Adipocyte (in vitro differentiated cells): ENCODE data around the gene ZNF93.
A peak's percentile ranks its signal among the peaks of the same experiment; 100 is the strongest.
"Not testable (repeated sequence)": the region's sequence is repeated elsewhere in the genome, so short reads cannot be mapped to it uniquely, and the experiment has no call there.

ENCODE experiments used
- DNase-seq: peaks from one replicate; pipeline ENCODE4 v3.0.0-alpha.2; 2015; ENCODE audit warnings: low read depth
- H3K27me3 ChIP-seq: replicated peaks from 2 replicates; pipeline ENCODE4 v1.7.0; 2013; ENCODE audit warnings: mild to moderate bottlenecking, low read length, moderate library complexity; ENCODE audit not compliant: control insufficient read depth, insufficient read depth
- H3K36me3 ChIP-seq: 2 replicates; pipeline ENCODE4 v1.7.0; 2013; ENCODE audit warnings: low read length, mild to moderate bottlenecking, moderate library complexity; ENCODE audit not compliant: control insufficient read depth, insufficient read depth, severe bottlenecking
- H3K4me1 ChIP-seq: 2 replicates; pipeline ENCODE4 v1.7.0; 2013; ENCODE audit warnings: mild to moderate bottlenecking, low read length, moderate library complexity; ENCODE audit not compliant: control insufficient read depth, insufficient read depth
- H3K4me3 ChIP-seq: 2 replicates; pipeline ENCODE4 v1.7.0; 2013; ENCODE audit warnings: mild to moderate bottlenecking, low read length, moderate library complexity
- H3K9ac ChIP-seq: 2 replicates; pipeline ENCODE4 v1.7.0; 2013; ENCODE audit warnings: mild to moderate bottlenecking, low read length, moderate library complexity
- H3K9me3 ChIP-seq: 2 replicates; pipeline ENCODE4 v1.7.0; 2013; ENCODE audit warnings: mild to moderate bottlenecking, low read length, moderate library complexity; ENCODE audit not compliant: control insufficient read depth

Gene ZNF93

DNA sequence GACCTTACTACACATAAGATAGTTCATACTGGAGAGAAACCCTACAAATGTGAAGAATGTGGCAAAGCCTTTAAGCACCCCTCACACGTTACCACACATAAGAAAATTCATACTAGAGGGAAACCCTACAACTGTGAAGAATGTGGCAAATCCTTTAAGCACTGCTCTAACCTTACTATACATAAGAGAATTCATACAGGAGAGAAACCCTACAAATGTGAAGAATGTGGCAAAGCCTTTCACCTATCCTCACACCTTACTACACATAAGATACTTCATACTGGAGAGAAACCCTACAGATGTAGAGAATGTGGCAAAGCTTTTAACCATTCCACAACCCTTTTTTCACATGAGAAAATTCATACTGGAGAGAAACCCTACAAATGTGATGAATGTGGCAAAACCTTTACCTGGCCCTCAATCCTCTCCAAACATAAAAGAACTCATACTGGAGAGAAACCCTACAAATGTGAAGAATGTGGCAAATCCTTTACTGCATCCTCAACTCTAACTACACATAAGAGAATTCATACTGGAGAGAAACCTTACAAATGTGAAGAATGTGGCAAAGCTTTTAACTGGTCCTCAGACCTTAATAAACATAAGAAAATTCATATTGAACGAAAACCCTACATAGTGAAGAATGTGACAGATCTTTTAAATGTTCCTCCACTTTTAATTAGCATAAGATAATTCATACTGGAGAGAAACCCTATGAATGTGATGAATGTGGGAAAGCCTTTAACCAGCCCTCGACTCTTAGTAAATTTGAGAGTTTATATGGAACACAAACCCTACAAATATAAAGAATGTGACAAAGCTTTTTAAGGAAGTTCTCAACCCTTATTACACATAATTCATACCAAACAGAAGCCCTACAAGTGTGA lies 8.4 kb upstream of the ZNF93 start:
- H3K9ac ChIP-seq, DNase-seq, H3K27me3 ChIP-seq, H3K4me1 ChIP-seq: not testable (repeated sequence)
- H3K36me3 ChIP-seq, result peaks cover 46% of the 10 kb centered on the region
- peaks cover 99% of the 10 kb centered on the region for H3K9me3 ChIP-seq
- H3K4me3 ChIP-seq, result peak overlapping the region; percentile 66

- peaks cover 43% of the 10 kb centered on the region for H3K9me3 ChIP-seq
- peak; percentile 54 for DNase-seq
Measured at GRCh38 chr19:19900139-19900728, 512 bp upstream of the ZNF93 start.

DNA sequence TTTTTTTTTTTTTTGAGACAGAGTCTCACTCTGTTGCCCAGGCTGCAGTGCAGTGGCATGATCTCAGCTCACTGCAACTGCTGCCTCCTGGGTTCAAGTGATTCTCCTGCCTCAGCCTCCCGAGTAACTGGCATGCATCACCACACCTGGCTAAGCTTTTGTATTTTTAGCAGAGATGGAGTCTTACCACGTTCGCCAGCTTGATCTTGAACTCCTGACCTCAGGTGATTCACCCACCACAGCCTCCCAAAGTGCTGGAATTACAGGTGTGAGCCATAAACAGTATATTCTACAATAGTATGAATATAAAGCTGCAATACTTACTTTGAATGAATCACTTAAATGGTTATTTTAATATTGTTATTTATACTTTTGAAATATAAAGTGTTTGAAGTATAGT lies 6.8 kb downstream of the ZNF93 start:
- not testable (repeated sequence) for H3K27me3 ChIP-seq, H3K36me3 ChIP-seq, H3K4me1 ChIP-seq, H3K4me3 ChIP-seq, DNase-seq, H3K9ac ChIP-seq
- H3K9me3 ChIP-seq, result peaks cover 27% of the 10 kb centered on the region

More at GRCh38 chr19:19900139-19900728, 512 bp upstream of the ZNF93 start:
- Histone ChIP-seq H3K36me3 (no peaks in the 10 kb centered on the region), H3K4me3 (peak overlapping the region; percentile 87), H3K27me3 (no peaks in the 10 kb centered on the region), H3K4me1 (peaks cover 5% of the 10 kb centered on the region), H3K9ac (peak overlapping the region; percentile 83)

- Histone ChIP-seq H3K9me3 (peaks cover 32% of the 10 kb centered on the region), H3K9ac (no peak overlapping the region), H3K36me3 (no peaks in the 10 kb centered on the region), H3K27me3 (no peaks in the 10 kb centered on the region), H3K4me1 (no peaks in the 10 kb centered on the region), H3K4me3 (no peak overlapping the region)
- no peak for DNase-seq
Measured at GRCh38 chr19:19909654-19910053, 8.9 kb downstream of the ZNF93 start.

DNA sequence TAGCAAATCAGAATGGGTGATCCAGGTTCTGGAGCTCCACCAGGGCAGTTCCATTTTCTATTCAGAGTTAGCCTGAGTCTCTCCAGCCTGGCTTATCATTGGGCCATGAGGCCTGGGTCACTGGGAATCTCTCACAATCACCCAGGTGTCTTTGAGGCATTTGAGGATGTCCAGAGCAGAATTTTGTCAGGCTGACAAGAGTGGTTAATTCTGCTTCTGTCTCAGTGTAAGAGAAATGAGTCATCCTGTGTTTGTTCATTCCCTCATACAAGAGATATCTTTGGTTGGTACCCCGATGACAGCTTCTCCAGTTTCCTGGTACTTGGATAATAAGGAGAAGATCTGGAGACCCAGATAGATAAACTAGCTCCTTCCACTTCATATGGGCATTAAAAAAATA lies 10.4 kb downstream of the ZNF93 start:
- H3K36me3 ChIP-seq, result no peaks in the 10 kb centered on the region
- DNase-seq, result peak; percentile 9
- peaks cover 34% of the 10 kb centered on the region for H3K9me3 ChIP-seq
- H3K27me3 ChIP-seq, result no peaks in the 10 kb centered on the region
- no peak overlapping the region for H3K4me3 ChIP-seq
- no peak overlapping the region for H3K9ac ChIP-seq
- H3K4me1 ChIP-seq, result no peaks in the 10 kb centered on the region

DNA sequence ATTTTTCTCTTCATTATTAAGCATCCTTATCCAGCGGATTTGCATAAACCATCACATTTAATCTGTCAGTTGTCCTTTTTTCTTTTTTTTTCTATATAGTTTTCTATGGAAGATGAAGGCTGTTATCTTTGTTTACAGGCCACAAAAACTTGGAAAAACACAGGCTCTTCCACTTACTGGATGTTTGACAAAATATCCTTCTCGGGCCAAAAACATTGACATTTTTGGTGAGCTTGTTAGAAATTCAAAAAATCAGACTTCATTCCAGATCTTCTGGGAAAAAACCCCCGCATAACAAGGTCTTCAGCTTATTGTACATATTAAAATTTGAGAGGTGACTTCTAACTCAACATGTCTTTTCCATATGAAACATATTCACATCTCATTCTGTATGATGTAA lies 13.8 kb downstream of the ZNF93 start:
- Histone ChIP-seq H3K9me3 (peaks cover 35% of the 10 kb centered on the region), H3K4me1 (no peaks in the 10 kb centered on the region), H3K9ac (no peak overlapping the region), H3K36me3 (peaks cover 8% of the 10 kb centered on the region), H3K27me3 (no peaks in the 10 kb centered on the region), H3K4me3 (no peak overlapping the region)
- no peak for DNase-seq

GRCh38 chr19:19930417-19930816 lies 29.7 kb downstream of the ZNF93 start:
- not testable (repeated sequence) for H3K4me3 ChIP-seq, H3K27me3 ChIP-seq, H3K4me1 ChIP-seq, H3K9ac ChIP-seq, DNase-seq
- peaks cover 40% of the 10 kb centered on the region for H3K36me3 ChIP-seq
- H3K9me3 ChIP-seq, result peaks cover 89% of the 10 kb centered on the region

DNA sequence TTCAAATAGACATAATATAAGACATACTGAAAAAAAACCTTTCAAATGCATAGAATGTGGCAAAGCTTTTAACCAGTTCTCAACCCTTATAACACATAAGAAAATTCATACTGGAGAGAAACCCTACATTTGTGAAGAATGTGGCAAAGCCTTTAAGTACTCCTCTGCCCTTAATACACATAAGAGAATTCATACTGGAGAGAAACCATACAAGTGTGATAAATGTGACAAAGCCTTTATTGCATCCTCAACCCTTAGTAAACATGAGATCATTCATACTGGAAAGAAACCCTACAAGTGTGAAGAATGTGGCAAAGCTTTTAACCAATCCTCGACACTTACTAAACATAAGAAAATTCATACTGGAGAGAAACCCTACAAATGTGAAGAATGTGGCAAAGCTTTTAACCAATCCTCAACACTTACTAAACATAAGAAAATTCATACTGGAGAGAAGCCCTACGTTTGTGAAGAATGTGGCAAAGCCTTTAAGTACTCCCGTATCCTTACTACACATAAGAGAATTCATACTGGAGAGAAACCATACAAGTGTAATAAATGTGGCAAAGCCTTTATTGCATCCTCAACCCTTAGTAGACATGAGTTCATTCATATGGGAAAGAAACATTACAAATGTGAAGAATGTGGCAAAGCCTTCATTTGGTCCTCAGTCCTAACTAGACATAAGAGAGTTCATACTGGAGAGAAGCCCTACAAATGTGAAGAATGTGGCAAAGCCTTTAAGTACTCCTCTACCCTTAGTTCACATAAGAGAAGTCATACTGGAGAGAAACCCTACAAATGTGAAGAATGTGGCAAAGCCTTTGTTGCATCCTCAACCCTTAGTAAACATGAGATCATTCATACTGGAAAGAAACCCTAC lies 32.9 kb downstream of the ZNF93 start:
- H3K36me3 ChIP-seq, result peaks cover 26% of the 10 kb centered on the region

GRCh38 chr19:19937403-19937802 lies 36.7 kb downstream of the ZNF93 start:
- H3K9me3 ChIP-seq, result peaks cover 88% of the 10 kb centered on the region
- H3K9ac ChIP-seq, result no peak overlapping the region
- H3K27me3 ChIP-seq, result no peaks in the 10 kb centered on the region
- no peak for DNase-seq
- H3K4me1 ChIP-seq, result no peaks in the 10 kb centered on the region
- H3K4me3 ChIP-seq, result peak overlapping the region; percentile 8
- peaks cover 18% of the 10 kb centered on the region for H3K36me3 ChIP-seq

More for the DNA sequence above, 32.9 kb downstream of the ZNF93 start:
- DNase-seq, H3K9ac ChIP-seq, H3K27me3 ChIP-seq, H3K4me1 ChIP-seq: not testable (repeated sequence)
- Histone ChIP-seq H3K9me3 (peaks cover 91% of the 10 kb centered on the region), H3K4me3 (peak overlapping the region; percentile 74)

- Histone ChIP-seq H3K4me1 (no peaks in the 10 kb centered on the region), H3K9me3 (peaks cover 86% of the 10 kb centered on the region), H3K4me3 (no peak overlapping the region), H3K27me3 (no peaks in the 10 kb centered on the region), H3K36me3 (peaks cover 8% of the 10 kb centered on the region), H3K9ac (no peak overlapping the region)
- no peak for DNase-seq
Measured at GRCh38 chr19:19938449-19938848, 37.7 kb downstream of the ZNF93 start.
